IMR-90 (cell line): ENCODE results near the gene DMD. TPM values are rescaled to one million over a fixed set of nuclear protein-coding genes. Genes with fewer than 3 reads are reported as not detected.

Experiments used
- ATAC-seq: fragments of 200-7000 bp; cut with Tn5 transposase; 2 replicates; pipeline ENCODE4 v1.9.1; 2020; ENCODE audit warnings: low read depth, mild to moderate bottlenecking, moderate library complexity
- BruUV-seq: library from RNA; stranded (reverse); fragments of 400-500 nt; replicated peaks from 2 replicates; lab custom pipeline; 2021; lab: Mats Ljungman, UMichigan
- CTCF ChIA-PET: fragments of 300-600 bp; formaldehyde crosslinking; extraction: SDS; loops from one replicate; lab custom pipeline; 2021; ENCODE audit warnings: antibody characterized with exemption; lab: Yijun Ruan, JAX
- POLR2A ChIA-PET: fragments of 300-600 bp; sonication (Branson Sonifier 250); formaldehyde crosslinking; loops from one replicate; lab custom pipeline; 2022; ENCODE audit warnings: antibody characterized with exemption; ENCODE audit not compliant: unreplicated experiment; lab: Charles Lee
- DNase-seq: peaks from one replicate; pipeline ENCODE4 v3.0.0; 2013
- H2AFZ ChIP-seq: replicated peaks from 2 replicates; pipeline ENCODE3; 2013; ENCODE audit warnings: low read length, mild to moderate bottlenecking; ENCODE audit not compliant: poor library complexity
- H2AK5ac ChIP-seq: 2 replicates; pipeline ENCODE4 v1.6.1; 2013; ENCODE audit warnings: low read depth, low read length, inconsistent platforms
- H2AK9ac ChIP-seq: replicated peaks from 2 replicates; pipeline ENCODE3; 2013; ENCODE audit warnings: mild to moderate bottlenecking, low read depth, low read length, moderate library complexity; ENCODE audit not compliant: poor library complexity
- H2BK120ac ChIP-seq: 2 replicates; pipeline ENCODE4 v1.6.1; 2013; ENCODE audit warnings: low read depth, low read length, inconsistent platforms
- H2BK15ac ChIP-seq: 3 replicates; pipeline ENCODE4 v1.6.1; 2013; ENCODE audit warnings: low read depth, low read length, inconsistent platforms
- H2BK20ac ChIP-seq: 2 replicates; pipeline ENCODE4 v1.6.1; 2013; ENCODE audit warnings: low read depth, mild to moderate bottlenecking, inconsistent platforms, low read length, moderate library complexity
- H2BK5ac ChIP-seq: 2 replicates; pipeline ENCODE4 v1.6.1; 2013; ENCODE audit warnings: mild to moderate bottlenecking, low read depth, low read length, inconsistent platforms; ENCODE audit not compliant: poor library complexity, severe bottlenecking
- H3K14ac ChIP-seq: replicated peaks from 2 replicates; pipeline ENCODE4 v1.6.1; 2013; ENCODE audit warnings: low read depth, low read length, inconsistent platforms
- H3K18ac ChIP-seq: 2 replicates; pipeline ENCODE4 v1.6.1; 2013; ENCODE audit warnings: low read depth, low read length, control low read depth
- H3K23ac ChIP-seq: 2 replicates; pipeline ENCODE4 v1.6.1; 2013; ENCODE audit warnings: low read depth, low read length, inconsistent platforms
- H3K27ac ChIP-seq: 2 replicates; pipeline ENCODE4 v1.5.1; 2013; ENCODE audit warnings: mild to moderate bottlenecking, control low read depth, low read length; ENCODE audit not compliant: insufficient read depth
- H3K27me3 ChIP-seq: 2 replicates; pipeline ENCODE4 v1.6.1; 2013; ENCODE audit warnings: low read length; ENCODE audit not compliant: control insufficient read depth, insufficient read depth
- H3K36me3 ChIP-seq: 2 replicates; pipeline ENCODE4 v1.6.1; 2013; ENCODE audit warnings: low read length, mixed read lengths; ENCODE audit not compliant: control insufficient read depth, insufficient read depth
- H3K4ac ChIP-seq: 2 replicates; pipeline ENCODE4 v1.6.1; 2013; ENCODE audit warnings: low read depth, low read length, inconsistent platforms
- H3K4me1 ChIP-seq: 2 replicates; pipeline ENCODE4 v1.6.1; 2013; ENCODE audit warnings: low read length, mixed read lengths; ENCODE audit not compliant: control insufficient read depth, insufficient read depth
- H3K4me2 ChIP-seq: 2 replicates; pipeline ENCODE4 v1.6.1; 2013; ENCODE audit warnings: low read depth, mild to moderate bottlenecking, control low read depth, low read length, moderate library complexity
- H3K4me3 ChIP-seq: 2 replicates; pipeline ENCODE4 v1.5.1; 2013; ENCODE audit warnings: low read depth, mild to moderate bottlenecking, control low read depth, low read length, moderate library complexity; ENCODE audit not compliant: insufficient read depth
- H3K56ac ChIP-seq: 2 replicates; pipeline ENCODE4 v1.6.1; 2013; ENCODE audit warnings: low read length, inconsistent platforms; ENCODE audit not compliant: insufficient read depth; ENCODE audit errors: extremely low read depth
- H3K79me1 ChIP-seq, 2 experiments: 2 replicates each; pipeline ENCODE4 v1.6.1; 2013; ENCODE audit warnings: low read length in 2 of 2, inconsistent platforms in 1 of 2, low read depth in 1 of 2
- H3K9ac ChIP-seq: 2 replicates; pipeline ENCODE4 v1.6.1; 2013; ENCODE audit warnings: low read depth, low read length, control low read depth
- H3K9me1 ChIP-seq: 2 replicates; pipeline ENCODE4 v1.6.1; 2013; ENCODE audit warnings: low read length, inconsistent platforms; ENCODE audit not compliant: insufficient read depth
- H3K9me3 ChIP-seq: 2 replicates; pipeline ENCODE4 v1.6.1; 2013; ENCODE audit warnings: low read length; ENCODE audit not compliant: control insufficient read depth, insufficient read depth
- H4K20me1 ChIP-seq: 2 replicates; pipeline ENCODE4 v1.6.1; 2013; ENCODE audit warnings: low read length, inconsistent platforms; ENCODE audit not compliant: insufficient read depth
- H4K5ac ChIP-seq: 2 replicates; pipeline ENCODE4 v1.6.1; 2013; ENCODE audit warnings: mild to moderate bottlenecking, low read depth, low read length, control low read depth
- H4K8ac ChIP-seq, 2 experiments: 2 replicates each; pipeline ENCODE4 v1.6.1; 2013; ENCODE audit warnings: low read depth in 2 of 2, low read length in 2 of 2, control low read depth in 1 of 2, inconsistent platforms in 1 of 2
- H4K91ac ChIP-seq: 2 replicates; pipeline ENCODE4 v1.6.1; 2013; ENCODE audit warnings: low read depth, low read length, inconsistent platforms; ENCODE audit not compliant: insufficient read depth
- BHLHE40 ChIP-seq: fragments of 150-350 bp; IDR thresholded peaks from 2 replicates; pipeline ENCODE4 v1.6.1; 2016; ENCODE audit warnings: mild to moderate bottlenecking, low read depth, low read length
- CEBPB ChIP-seq: IDR thresholded peaks from 2 replicates; pipeline ENCODE4 v1.6.1; 2012; ENCODE audit warnings: low read depth, low read length, improper control_type of control experiment
- CHD1 ChIP-seq: IDR thresholded peaks from 2 replicates; pipeline ENCODE4 v1.6.1; 2012; ENCODE audit warnings: low read depth, low read length, improper control_type of control experiment
- CTCF ChIP-seq: conservative IDR thresholded peaks from 2 replicates; pipeline ENCODE4 v1.5.1; 2012; ENCODE audit warnings: mild to moderate bottlenecking, low read depth, low read length, improper control_type of control experiment
- FOS ChIP-seq: fragments of 150-350 bp; IDR thresholded peaks from 2 replicates; pipeline ENCODE4 v1.6.1; 2016; ENCODE audit warnings: low read depth, low read length
- MAFK ChIP-seq: IDR thresholded peaks from 2 replicates; pipeline ENCODE4 v1.6.1; 2012; ENCODE audit warnings: low read depth, low read length, improper control_type of control experiment
- MAZ ChIP-seq: IDR thresholded peaks from 2 replicates; pipeline ENCODE4 v1.6.1; 2012; ENCODE audit warnings: low read depth, mild to moderate bottlenecking, low read length, improper control_type of control experiment, moderate library complexity, borderline replicate concordance
- MXI1 ChIP-seq: IDR thresholded peaks from 2 replicates; pipeline ENCODE4 v1.6.1; 2012; ENCODE audit warnings: low read depth, mild to moderate bottlenecking, low read length, moderate library complexity, borderline replicate concordance
- NFE2L2 ChIP-seq: fragments of 150-350 bp; IDR thresholded peaks from 2 replicates; pipeline ENCODE4 v1.6.1; 2016; ENCODE audit warnings: low read depth, mild to moderate bottlenecking, low read length
- POLR2A ChIP-seq: IDR thresholded peaks from 2 replicates; pipeline ENCODE4 v1.6.1; 2012; ENCODE audit warnings: mild to moderate bottlenecking, low read depth, low read length
- RAD21 ChIP-seq: IDR thresholded peaks from 2 replicates; pipeline ENCODE4 v1.6.1; 2012; ENCODE audit warnings: low read length, improper control_type of control experiment
- RCOR1 ChIP-seq: IDR thresholded peaks from 2 replicates; pipeline ENCODE4 v1.6.1; 2012; ENCODE audit warnings: mild to moderate bottlenecking, low read length, improper control_type of control experiment; ENCODE audit not compliant: insufficient replicate concordance
- RFX5 ChIP-seq: IDR thresholded peaks from 2 replicates; pipeline ENCODE4 v1.8.0; 2012; ENCODE audit warnings: low read depth, mild to moderate bottlenecking, low read length, moderate library complexity
- SMC3 ChIP-seq: fragments of 150-350 bp; IDR thresholded peaks from 2 replicates; pipeline ENCODE4 v1.6.1; 2016; ENCODE audit warnings: low read depth, mild to moderate bottlenecking, antibody characterized with exemption, low read length, moderate library complexity
- USF2 ChIP-seq: fragments of 150-350 bp; IDR thresholded peaks from 2 replicates; pipeline ENCODE4 v1.6.1; 2017; ENCODE audit warnings: mild to moderate bottlenecking, antibody characterized with exemption, low read length, low read depth
- WGBS, 2 experiments: methylation state at CpG; one replicate each; pipeline versions ENCODE4 v1.1.5 to v1.1.7; 2013; ENCODE audit warnings: missing lambda C conversion rate in 2 of 2; ENCODE audit not compliant: insufficient read length in 1 of 2; ENCODE audit errors: extremely low coverage in 2 of 2; 5-methylcytosine and 5-hydroxymethylcytosine counted together
- dilution Hi-C: fragments of 300-500 bp; cut with HindIII; formaldehyde crosslinking; loops from one replicate; pipeline ENCODE4 v1.14.3; 2018; ENCODE audit warnings: low sequenced_read_pairs; ENCODE audit not compliant: unreplicated experiment
- in situ Hi-C: fragments of 300-500 bp; cut with MboI; formaldehyde crosslinking; loops from 3 replicates; pipeline ENCODE4 v1.14.3; 2019; ENCODE audit warnings: low sequenced_read_pairs, inconsistent platforms, mixed read lengths
- intact Hi-C: fragments of 100-400 bp; cut with micrococcal nuclease; formaldehyde crosslinking; loops from 2 replicates; pipeline ENCODE4 v1.10.0; 2022
- polyA plus RNA-seq, 3 experiments: library from polyadenylated mRNA; depleted of rRNA; stranded (reverse); fragments of >200 nt; gene quantifications; 2 replicates each; pipeline ENCODE4 v1.2.3, GENCODE V29; 2012; ENCODE audit warnings: low replicate concordance in 1 of 3
- total RNA-seq: library from RNA; depleted of rRNA; stranded (reverse); fragments of >200 nt; gene quantifications from 2 replicates; pipeline ENCODE4 v1.2.3, GENCODE V29; 2012
- TF ChIP-seq, protein P1 (sequence below): fragments of 150-350 bp; IDR thresholded peaks from 2 replicates; pipeline ENCODE4 v1.6.1; 2016; ENCODE audit warnings: low read depth, mild to moderate bottlenecking, low read length, moderate library complexity, borderline replicate concordance

Gene DMD
- total and polyA plus RNA-seq, 2 of the 4 experiments (the other 2 are of a cell fraction), result 6.6 to 11.8 TPM

DNA sequence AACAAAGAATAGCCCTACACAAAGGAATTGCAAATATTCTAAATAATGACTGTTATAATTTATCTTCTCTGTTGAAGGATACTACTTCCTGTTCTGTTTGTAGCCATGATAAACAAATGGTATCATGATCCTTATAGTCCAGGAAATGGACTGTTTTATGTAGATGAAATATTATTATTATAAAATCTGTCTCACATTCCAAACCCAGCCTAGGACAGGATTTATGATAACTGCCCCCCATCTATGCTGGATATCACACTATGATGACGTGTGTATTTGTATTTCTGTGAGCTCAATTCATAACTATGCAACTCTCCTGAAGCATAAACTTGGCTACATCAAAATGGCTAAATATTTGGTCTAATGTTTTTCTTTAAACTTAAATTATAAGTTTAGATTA, 21.3 kb downstream of the DMD start:
- Histone ChIP-seq H4K5ac (no peak overlapping the region), H3K4me3 (no peak overlapping the region), H2BK5ac (peak overlapping the region; percentile 52), H3K23ac (no peak overlapping the region), H4K20me1 (no peaks in the 10 kb centered on the region), H3K27ac (no peak overlapping the region), H3K9me1 (no peaks in the 10 kb centered on the region), H3K56ac (no peak overlapping the region), H3K4ac (no peak overlapping the region), H3K36me3 (no peaks in the 10 kb centered on the region), H3K14ac (no peak overlapping the region), H3K4me1 (peaks cover 6% of the 10 kb centered on the region; the same call in 1 of the 2 replicates), H2BK15ac (no peak overlapping the region), H3K9ac (no peak overlapping the region), H3K18ac (no peak overlapping the region), H2AK9ac (no peak overlapping the region), H2BK120ac (no peak overlapping the region), H3K9me3 (no peaks in the 10 kb centered on the region), H3K27me3 (no peaks in the 10 kb centered on the region), H4K8ac (peak overlapping the region in 1 of 2 experiments; percentile 38; a peak in 1 of 4 replicates), H2AFZ (no peak overlapping the region), H2BK20ac (no peak overlapping the region), H3K79me1 (no peaks in the 10 kb centered on the region; a peak in 1 of 4 replicates), H2AK5ac (no peak overlapping the region), H4K91ac (no peak overlapping the region), H3K4me2 (no peak overlapping the region)
- in situ Hi-C loops, result no loop called here
- ChIA-PET POLR2A (no interaction called here), CTCF (interaction anchor here (0.6 kb wide), 1 partner anchor 25 kb away, joined by 6 read pairs; no protein-coding TSS in a partner anchor)
- no peak for TF ChIP-seq SMC3
- no peak for TF ChIP-seq MAFK
- no peak for TF ChIP-seq USF2
- no peak for TF ChIP-seq POLR2A
- TF ChIP-seq RAD21, result no peak
- no peak for TF ChIP-seq BHLHE40
- TF ChIP-seq CEBPB, result no peak
- TF ChIP-seq CHD1, result no peak
- TF ChIP-seq CTCF, result no peak
- no peak for TF ChIP-seq MXI1
- no peak for TF ChIP-seq RFX5
- TF ChIP-seq MAZ, result no peak
- TF ChIP-seq, protein P1, sequence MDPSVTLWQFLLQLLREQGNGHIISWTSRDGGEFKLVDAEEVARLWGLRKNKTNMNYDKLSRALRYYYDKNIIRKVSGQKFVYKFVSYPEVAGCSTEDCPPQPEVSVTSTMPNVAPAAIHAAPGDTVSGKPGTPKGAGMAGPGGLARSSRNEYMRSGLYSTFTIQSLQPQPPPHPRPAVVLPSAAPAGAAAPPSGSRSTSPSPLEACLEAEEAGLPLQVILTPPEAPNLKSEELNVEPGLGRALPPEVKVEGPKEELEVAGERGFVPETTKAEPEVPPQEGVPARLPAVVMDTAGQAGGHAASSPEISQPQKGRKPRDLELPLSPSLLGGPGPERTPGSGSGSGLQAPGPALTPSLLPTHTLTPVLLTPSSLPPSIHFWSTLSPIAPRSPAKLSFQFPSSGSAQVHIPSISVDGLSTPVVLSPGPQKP, result no peak
- no peak for TF ChIP-seq NFE2L2
- TF ChIP-seq RCOR1, result no peak
- no peak for TF ChIP-seq FOS
- intact Hi-C loops, result no loop called here
- dilution Hi-C loops, result no loop called here
- no TSS peak for BruUV-seq
- no CpG with 5 or more reads among the region's 1 CpG for WGBS, 2 experiments
- ATAC-seq (peak; percentile 61), DNase-seq (peak; percentile 76)
